ENCODE measurements around the gene HOXA10. TPM values are rescaled to one million over a fixed set of nuclear protein-coding genes. Genes with fewer than 3 reads are reported as not detected.

HOXA10 gene
- polyA plus RNA-seq, 2 donors, result 0.09 to 0.16 TPM

- H3K4me3 ChIP-seq (ENCODE audit: low read depth in 1 of 2, low read length in 2 of 2), result no peak overlapping the region
- WGBS, 2 donors, result 87 to 89% methylated on average over 11 of the region's 11 CpGs
- peaks cover 0 to 2% of the 10 kb centered on the region in 2 donors for H3K27me3 ChIP-seq (ENCODE audit: control insufficient read depth in 1 of 2, insufficient read depth in 2 of 2, low read length in 2 of 2)
- H3K27ac ChIP-seq (ENCODE audit: low read depth in 2 of 2, low read length in 1 of 2), result no peak overlapping the region
- H3K36me3 ChIP-seq (ENCODE audit: control insufficient read depth in 2 of 2, insufficient read depth in 2 of 2, low read length in 1 of 2), result no peaks in the 10 kb centered on the region
- peaks cover 3 to 9% of the 10 kb centered on the region in 2 donors for H3K4me1 ChIP-seq (ENCODE audit: control insufficient read depth in 2 of 2, insufficient read depth in 2 of 2, low read length in 1 of 2)
- H3K9me3 ChIP-seq (ENCODE audit: control insufficient read depth in 2 of 2, insufficient read depth in 1 of 2, low read depth in 1 of 2, low read length in 1 of 2), result no peaks in the 10 kb centered on the region
Observed at GRCh38 chr7:27145914-27146412, 28.2 kb downstream of the HOXA10 start.

- Histone ChIP-seq H3K36me3 (ENCODE audit: control insufficient read depth in 2 of 2, insufficient read depth in 2 of 2, low read length in 1 of 2) (no peaks in the 10 kb centered on the region), H3K9me3 (ENCODE audit: control insufficient read depth in 2 of 2, insufficient read depth in 1 of 2, low read depth in 1 of 2, low read length in 1 of 2) (no peaks in the 10 kb centered on the region), H3K27ac (ENCODE audit: low read depth in 2 of 2, low read length in 1 of 2) (no peak overlapping the region), H3K27me3 (ENCODE audit: control insufficient read depth in 1 of 2, insufficient read depth in 2 of 2, low read length in 2 of 2) (peaks cover 0 to 2% of the 10 kb centered on the region in 2 donors), H3K4me1 (ENCODE audit: control insufficient read depth in 2 of 2, insufficient read depth in 2 of 2, low read length in 1 of 2) (peaks cover 3 to 6% of the 10 kb centered on the region in 2 donors), H3K4me3 (ENCODE audit: low read depth in 1 of 2, low read length in 2 of 2) (no peak overlapping the region)
- WGBS, 2 donors, result 64 to 83% methylated on average over 47 of the region's 47 CpGs
Observed at GRCh38 chr7:27145165-27145913, 28.8 kb downstream of the HOXA10 start.

GRCh38 chr7:27144781-27145164, 29.3 kb downstream of the HOXA10 start:
- H3K4me3 ChIP-seq (ENCODE audit: low read depth in 1 of 2, low read length in 2 of 2), result peak overlapping the region in 1 of 2 donors; percentile 76
- no peaks in the 10 kb centered on the region for H3K36me3 ChIP-seq (ENCODE audit: control insufficient read depth in 2 of 2, insufficient read depth in 2 of 2, low read length in 1 of 2)
- H3K27me3 ChIP-seq (ENCODE audit: control insufficient read depth in 1 of 2, insufficient read depth in 2 of 2, low read length in 2 of 2), result peaks cover 0 to 2% of the 10 kb centered on the region in 2 donors
- H3K9me3 ChIP-seq (ENCODE audit: control insufficient read depth in 2 of 2, insufficient read depth in 1 of 2, low read depth in 1 of 2, low read length in 1 of 2), result no peaks in the 10 kb centered on the region
- H3K27ac ChIP-seq (ENCODE audit: low read depth in 2 of 2, low read length in 1 of 2), result no peak overlapping the region
- H3K4me1 ChIP-seq (ENCODE audit: control insufficient read depth in 2 of 2, insufficient read depth in 2 of 2, low read length in 1 of 2), result peaks cover 3 to 6% of the 10 kb centered on the region in 2 donors
- 49 to 61% methylated on average over 31 of the region's 31 CpGs for WGBS, 2 donors

GRCh38 chr7:27143950-27144780, 30.0 kb downstream of the HOXA10 start:
- Histone ChIP-seq H3K4me1 (ENCODE audit: control insufficient read depth in 2 of 2, insufficient read depth in 2 of 2, low read length in 1 of 2) (peaks cover 3 to 6% of the 10 kb centered on the region in 2 donors), H3K36me3 (ENCODE audit: control insufficient read depth in 2 of 2, insufficient read depth in 2 of 2, low read length in 1 of 2) (no peaks in the 10 kb centered on the region), H3K4me3 (ENCODE audit: low read depth in 1 of 2, low read length in 2 of 2) (peak overlapping the region; percentile 22 to 76), H3K27me3 (ENCODE audit: control insufficient read depth in 1 of 2, insufficient read depth in 2 of 2, low read length in 2 of 2) (peaks cover 0 to 2% of the 10 kb centered on the region in 2 donors), H3K9me3 (ENCODE audit: control insufficient read depth in 2 of 2, insufficient read depth in 1 of 2, low read depth in 1 of 2, low read length in 1 of 2) (no peaks in the 10 kb centered on the region), H3K27ac (ENCODE audit: low read depth in 2 of 2, low read length in 1 of 2) (peak overlapping the region in 1 of 2 donors; percentile 19)
- WGBS, 2 donors, result 33 to 42% methylated on average over 40 of the region's 40 CpGs

- Histone ChIP-seq H3K27ac (ENCODE audit: low read depth in 2 of 2, low read length in 1 of 2) (peak within 1 kb of the TSS; percentile 94 to 95), H3K27me3 (ENCODE audit: control insufficient read depth in 1 of 2, insufficient read depth in 2 of 2, low read length in 2 of 2) (peaks cover 0 to 2% of the 10 kb centered on the region in 2 donors), H3K36me3 (ENCODE audit: control insufficient read depth in 2 of 2, insufficient read depth in 2 of 2, low read length in 1 of 2) (no peaks in the 10 kb centered on the region), H3K4me3 (ENCODE audit: low read depth in 1 of 2, low read length in 2 of 2) (peak within 1 kb of the TSS; percentile 76 to 82), H3K4me1 (ENCODE audit: control insufficient read depth in 2 of 2, insufficient read depth in 2 of 2, low read length in 1 of 2) (peaks cover 3% of the 10 kb centered on the region in 2 donors), H3K9me3 (ENCODE audit: control insufficient read depth in 2 of 2, insufficient read depth in 1 of 2, low read depth in 1 of 2, low read length in 1 of 2) (no peaks in the 10 kb centered on the region)
- WGBS, 2 donors, result 18% methylated on average over 63 to 86 of the region's 86 CpGs
Observed at GRCh38 chr7:27143023-27143949, 30.8 kb downstream of the HOXA10 start, which contains the start of gene HOXA5. Gene HOXA5, minus strand, starts transcription at chr7:27143681. Its CDS starts 74 bp downstream, at chr7:27143607.

GRCh38 chr7:27142580-27143022, 31.5 kb downstream of the HOXA10 start:
- H3K36me3 ChIP-seq (ENCODE audit: control insufficient read depth in 2 of 2, insufficient read depth in 2 of 2, low read length in 1 of 2), result no peaks in the 10 kb centered on the region
- H3K4me3 ChIP-seq (ENCODE audit: low read depth in 1 of 2, low read length in 2 of 2), result peak overlapping the region; percentile 76 to 82
- 13 to 26% methylated on average over 22 to 29 of the region's 29 CpGs for WGBS, 2 donors
- H3K4me1 ChIP-seq (ENCODE audit: control insufficient read depth in 2 of 2, insufficient read depth in 2 of 2, low read length in 1 of 2), result peaks cover 0 to 3% of the 10 kb centered on the region in 2 donors
- no peaks in the 10 kb centered on the region for H3K9me3 ChIP-seq (ENCODE audit: control insufficient read depth in 2 of 2, insufficient read depth in 1 of 2, low read depth in 1 of 2, low read length in 1 of 2)
- H3K27me3 ChIP-seq (ENCODE audit: control insufficient read depth in 1 of 2, insufficient read depth in 2 of 2, low read length in 2 of 2), result peaks cover 0 to 2% of the 10 kb centered on the region in 2 donors
- H3K27ac ChIP-seq (ENCODE audit: low read depth in 2 of 2, low read length in 1 of 2), result peak overlapping the region; percentile 94 to 95

- H3K9me3 ChIP-seq (ENCODE audit: control insufficient read depth in 2 of 2, insufficient read depth in 1 of 2, low read depth in 1 of 2, low read length in 1 of 2), result no peaks in the 10 kb centered on the region
- H3K4me3 ChIP-seq (ENCODE audit: low read depth in 1 of 2, low read length in 2 of 2), result peak overlapping the region; percentile 76 to 82
- H3K27me3 ChIP-seq (ENCODE audit: control insufficient read depth in 1 of 2, insufficient read depth in 2 of 2, low read length in 2 of 2), result peaks cover 0 to 2% of the 10 kb centered on the region in 2 donors
- peaks cover 0 to 3% of the 10 kb centered on the region in 2 donors for H3K4me1 ChIP-seq (ENCODE audit: control insufficient read depth in 2 of 2, insufficient read depth in 2 of 2, low read length in 1 of 2)
- peak overlapping the region; percentile 94 to 95 for H3K27ac ChIP-seq (ENCODE audit: low read depth in 2 of 2, low read length in 1 of 2)
- H3K36me3 ChIP-seq (ENCODE audit: control insufficient read depth in 2 of 2, insufficient read depth in 2 of 2, low read length in 1 of 2), result no peaks in the 10 kb centered on the region
- WGBS, 2 donors, result 28 to 32% methylated on average over 30 of the region's 30 CpGs
Observed at GRCh38 chr7:27141923-27142579, 32.1 kb downstream of the HOXA10 start.

GRCh38 chr7:27141137-27141922, 32.8 kb downstream of the HOXA10 start:
- Histone ChIP-seq H3K9me3 (ENCODE audit: control insufficient read depth in 2 of 2, insufficient read depth in 1 of 2, low read depth in 1 of 2, low read length in 1 of 2) (no peaks in the 10 kb centered on the region), H3K4me1 (ENCODE audit: control insufficient read depth in 2 of 2, insufficient read depth in 2 of 2, low read length in 1 of 2) (peaks cover 0 to 3% of the 10 kb centered on the region in 2 donors), H3K36me3 (ENCODE audit: control insufficient read depth in 2 of 2, insufficient read depth in 2 of 2, low read length in 1 of 2) (no peaks in the 10 kb centered on the region), H3K4me3 (ENCODE audit: low read depth in 1 of 2, low read length in 2 of 2) (peak overlapping the region; percentile 76 to 82), H3K27me3 (ENCODE audit: control insufficient read depth in 1 of 2, insufficient read depth in 2 of 2, low read length in 2 of 2) (no peaks in the 10 kb centered on the region), H3K27ac (ENCODE audit: low read depth in 2 of 2, low read length in 1 of 2) (peak overlapping the region; percentile 94 to 95)
- WGBS, 2 donors, result 67 to 69% methylated on average over 18 of the region's 18 CpGs
